GM08714 (cell line): ENCODE data around the gene CLDN8.

Source experiments
- H3K4me3 ChIP-seq: fragments of 200-500 bp; sonication (Bioruptor generic); 2 replicates; pipeline ENCODE4 v1.5.1; 2014; ENCODE audit warnings: mild to moderate bottlenecking, low read length, inconsistent platforms
- ZNF274 ChIP-seq: IDR thresholded peaks from 2 replicates; pipeline ENCODE4 v1.6.1; 2012; ENCODE audit warnings: mild to moderate bottlenecking, low read depth, low read length

CLDN8 gene

DNA sequence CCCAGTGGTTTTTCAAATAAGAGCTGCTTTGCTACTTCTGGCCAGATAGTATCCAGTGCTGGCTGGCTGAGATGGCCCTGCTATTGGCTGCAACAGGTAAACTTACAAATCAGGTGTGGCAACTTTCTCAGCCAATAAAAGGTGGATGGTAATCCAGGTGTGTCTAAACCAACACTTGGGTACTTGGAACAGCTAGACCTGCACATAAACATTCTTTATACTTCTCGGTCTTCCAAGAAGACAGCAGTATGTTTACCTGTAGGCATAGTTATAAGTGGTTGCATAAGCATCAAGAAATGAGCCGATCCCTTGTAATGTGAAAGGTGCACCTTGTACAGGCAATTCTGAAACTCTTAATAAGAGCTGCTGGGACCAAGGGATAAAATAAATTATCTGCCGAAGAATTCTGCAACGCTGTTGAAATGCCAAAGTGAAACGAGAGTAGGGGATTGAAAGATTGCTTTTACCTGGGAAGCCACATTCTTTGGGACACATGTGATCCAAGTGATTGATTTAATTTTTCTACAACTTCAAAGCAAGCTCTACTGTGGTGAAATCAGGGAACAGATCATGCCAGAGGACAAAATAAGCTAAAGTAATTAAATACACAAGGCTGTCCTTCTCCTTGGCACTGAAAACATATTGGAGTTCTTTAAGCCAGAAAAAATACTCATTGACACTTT, at the start of gene CLDN8:
Gene CLDN8, minus strand, starts transcription at position 57 of the 683 bp plus-strand sequence. CDS start 172 bp downstream, outside the sequence.
- no peak for TF ChIP-seq ZNF274
- H3K4me3 ChIP-seq, result no peak within 1 kb of the TSS

DNA sequence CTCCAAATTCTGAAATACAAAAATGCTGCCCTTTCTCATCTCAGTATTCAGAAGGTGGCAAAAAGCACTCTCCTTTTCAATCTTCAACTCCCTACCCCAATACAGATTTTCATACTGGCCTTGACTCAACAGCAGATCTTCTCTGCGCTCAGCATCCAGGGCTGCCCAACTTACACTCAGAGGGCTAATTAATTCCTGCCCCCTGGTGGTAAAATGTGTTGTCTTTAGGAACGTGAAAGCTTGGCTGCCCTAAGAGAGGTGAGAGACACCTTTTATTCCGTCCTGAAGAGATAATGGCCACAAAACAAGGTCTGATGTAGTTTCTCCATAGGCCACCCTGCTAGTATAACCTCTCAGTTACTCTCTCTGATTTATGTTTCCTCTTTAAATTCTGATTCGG, 41.9 kb upstream of the CLDN8 start:
- no peak overlapping the region for H3K4me3 ChIP-seq
- no peak for TF ChIP-seq ZNF274

DNA sequence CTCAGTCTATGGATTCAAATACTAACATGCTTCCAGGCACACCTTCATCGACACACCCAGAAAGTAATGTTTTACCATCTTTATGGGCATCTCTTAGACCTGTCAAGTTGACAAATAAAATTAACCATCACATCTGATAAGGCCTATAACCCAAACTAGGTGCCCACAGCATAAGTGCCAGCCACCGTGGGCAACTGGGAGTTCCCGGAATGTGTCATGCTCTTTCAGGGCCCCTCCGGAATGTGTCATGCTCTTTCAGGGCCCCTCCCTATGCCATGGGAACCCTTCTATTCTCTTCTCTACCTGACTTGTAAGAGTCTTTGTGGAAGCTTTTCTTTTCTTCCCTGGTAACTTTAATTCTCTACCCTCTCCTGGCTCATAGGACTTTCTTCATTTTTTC, 40.2 kb upstream of the CLDN8 start:
- TF ChIP-seq ZNF274, result no peak
- H3K4me3 ChIP-seq, result no peak overlapping the region

DNA sequence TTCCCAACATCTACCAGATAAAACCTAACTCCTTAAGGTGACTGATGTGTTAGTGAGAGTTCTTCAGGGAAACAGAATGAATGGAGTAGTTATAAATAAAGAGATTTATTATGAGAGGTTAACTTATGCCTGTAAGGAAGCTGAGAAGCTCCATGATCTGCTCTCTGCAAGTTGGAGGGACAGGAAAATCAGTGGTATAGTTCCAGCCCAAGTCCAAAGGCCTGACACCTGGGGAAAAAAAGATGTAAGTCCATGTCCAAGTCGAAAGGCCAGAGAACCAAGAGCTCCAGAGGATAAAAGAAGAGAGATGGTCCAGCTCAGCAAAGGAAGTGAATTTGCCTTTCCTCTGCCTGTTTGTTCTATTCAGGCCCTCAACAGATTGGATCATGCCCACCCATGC, 39.8 kb upstream of the CLDN8 start:
- H3K4me3 ChIP-seq, result no peak overlapping the region
- no peak for TF ChIP-seq ZNF274

DNA sequence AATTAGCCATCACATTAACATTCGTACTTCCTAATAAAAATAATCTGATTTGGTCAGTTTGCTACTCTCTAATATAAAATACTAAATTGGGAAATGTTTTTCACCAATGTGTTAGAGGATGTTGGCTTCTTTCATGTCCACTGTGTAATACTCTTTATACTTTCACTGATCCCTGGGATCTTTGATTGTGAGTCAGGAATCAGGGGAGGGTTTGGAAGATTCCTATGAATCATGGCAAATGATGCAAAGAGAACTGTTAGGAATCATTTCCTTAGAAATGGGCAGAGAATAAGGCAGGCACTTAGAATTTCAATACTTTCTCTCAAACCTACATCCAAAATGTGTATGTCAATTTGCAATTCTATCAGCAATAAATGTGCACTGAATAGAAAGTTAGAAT, 35.9 kb upstream of the CLDN8 start:
- no peak for TF ChIP-seq ZNF274
- no peak overlapping the region for H3K4me3 ChIP-seq

DNA sequence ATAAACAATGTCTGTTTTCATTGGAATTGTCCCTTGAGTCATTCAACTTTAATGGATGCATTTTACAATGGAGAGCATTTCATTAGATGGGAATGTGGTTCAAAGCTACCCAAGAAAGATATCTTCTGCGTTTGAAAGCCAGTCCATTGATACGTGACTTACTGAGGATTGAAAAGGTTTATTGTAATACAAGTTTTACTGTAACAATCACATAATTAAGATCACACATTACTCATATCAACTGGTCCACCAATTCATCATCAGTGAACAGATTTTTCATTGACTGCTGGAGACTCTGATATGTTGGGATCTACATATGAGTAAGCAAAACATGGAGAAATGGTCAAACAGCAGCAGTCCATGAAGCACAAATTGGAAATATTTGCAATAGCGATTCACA, 34.0 kb upstream of the CLDN8 start:
- no peak for TF ChIP-seq ZNF274
- no peak overlapping the region for H3K4me3 ChIP-seq

DNA sequence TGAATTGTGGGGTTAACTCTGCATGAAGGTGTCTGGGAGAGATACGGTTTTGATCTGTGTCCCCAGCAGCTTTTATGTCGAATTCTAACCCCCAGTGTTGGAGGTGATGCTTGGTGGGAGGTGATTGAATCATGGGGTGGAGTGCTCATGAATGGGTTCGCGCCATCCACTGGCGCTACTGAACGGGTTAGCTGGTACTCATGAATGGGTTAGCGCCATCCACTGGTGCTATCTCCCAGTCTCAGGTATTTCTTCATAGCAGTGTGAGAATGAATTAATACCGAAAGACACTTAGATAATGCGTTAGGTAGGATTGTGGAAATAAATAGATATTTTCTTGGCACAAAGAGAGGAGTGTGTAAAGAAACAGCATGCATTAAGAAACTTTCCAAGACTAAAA, 32.9 kb upstream of the CLDN8 start:
- H3K4me3 ChIP-seq, result no peak overlapping the region
- no peak for TF ChIP-seq ZNF274

DNA sequence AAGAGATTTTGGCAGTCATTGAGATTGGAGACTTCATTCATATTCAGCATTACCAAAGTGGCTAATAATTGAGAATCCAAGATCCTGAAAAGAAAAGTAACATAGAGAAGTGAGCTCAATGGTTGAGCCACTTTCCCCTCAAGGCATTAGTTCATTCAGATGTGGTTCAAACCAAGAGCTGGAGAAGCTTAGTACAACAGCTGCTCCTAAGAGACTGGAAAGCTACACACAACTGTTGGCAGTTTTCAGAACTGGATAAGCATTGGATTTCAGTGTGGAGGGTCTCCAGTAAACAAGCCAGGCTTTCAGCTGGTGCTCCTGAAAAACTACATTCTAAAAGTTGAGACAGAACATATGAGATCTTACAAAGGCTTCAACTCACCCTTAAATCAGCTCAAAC, 29.2 kb upstream of the CLDN8 start:
- no peak overlapping the region for H3K4me3 ChIP-seq
- TF ChIP-seq ZNF274, result no peak

DNA sequence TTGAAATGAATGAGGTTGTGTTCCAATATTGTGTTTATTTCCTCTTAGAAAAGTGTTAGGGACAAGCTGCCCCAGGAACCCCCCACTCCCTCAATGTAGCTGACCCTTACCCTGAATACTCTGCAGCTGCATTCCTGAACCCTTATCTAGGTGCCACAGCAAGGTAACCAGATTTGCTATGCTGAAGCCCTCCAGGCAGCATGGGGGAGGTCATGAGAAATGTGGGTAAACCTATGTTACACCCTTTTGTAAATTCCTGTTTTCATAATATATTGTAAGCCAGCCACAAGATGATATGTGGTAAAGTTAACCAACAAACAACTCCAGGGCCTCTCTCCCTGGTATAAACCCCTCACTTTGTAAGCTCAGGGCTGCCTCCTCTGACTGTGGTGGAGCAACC, 27.8 kb upstream of the CLDN8 start:
- no peak for TF ChIP-seq ZNF274
- H3K4me3 ChIP-seq, result no peak overlapping the region

DNA sequence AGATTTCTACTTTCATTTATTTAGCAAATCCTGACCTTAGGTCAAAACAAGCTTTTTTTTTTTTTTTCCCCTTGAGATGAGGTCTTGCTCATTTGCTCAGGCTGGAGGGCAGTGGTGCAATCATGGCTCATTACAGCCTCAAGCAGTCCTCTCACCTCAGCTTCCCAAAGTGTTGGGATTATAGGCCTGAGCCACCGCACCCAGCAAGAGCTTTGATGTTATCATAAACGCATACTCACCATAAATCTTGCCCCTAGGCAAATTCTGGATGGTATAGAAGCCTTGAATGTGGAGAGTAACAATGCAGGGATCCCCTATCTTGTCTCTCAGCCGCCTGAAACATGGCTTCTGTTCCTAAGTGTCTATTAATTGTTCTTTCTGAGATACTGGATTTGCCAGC, 24.8 kb upstream of the CLDN8 start:
- no peak overlapping the region for H3K4me3 ChIP-seq
- TF ChIP-seq ZNF274, result no peak

DNA sequence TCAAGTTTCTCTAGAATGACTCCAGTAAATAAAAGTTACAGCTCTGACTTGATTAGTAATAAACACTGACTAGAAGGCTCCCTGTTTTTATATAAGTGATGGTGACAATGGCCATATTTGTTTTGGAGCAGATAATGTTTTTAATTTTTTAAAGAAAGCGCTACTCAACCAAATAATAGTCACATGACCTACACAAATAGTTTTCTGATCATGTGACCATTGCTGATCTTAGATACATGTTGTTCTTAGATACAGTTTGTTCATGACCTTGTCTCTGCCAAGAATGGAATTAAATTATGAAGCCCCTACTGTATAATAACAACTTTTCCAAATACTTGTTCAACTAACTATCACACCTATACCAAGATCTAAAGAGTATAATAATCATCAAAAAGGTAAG, 22.3 kb upstream of the CLDN8 start:
- H3K4me3 ChIP-seq, result no peak overlapping the region
- TF ChIP-seq ZNF274, result no peak

DNA sequence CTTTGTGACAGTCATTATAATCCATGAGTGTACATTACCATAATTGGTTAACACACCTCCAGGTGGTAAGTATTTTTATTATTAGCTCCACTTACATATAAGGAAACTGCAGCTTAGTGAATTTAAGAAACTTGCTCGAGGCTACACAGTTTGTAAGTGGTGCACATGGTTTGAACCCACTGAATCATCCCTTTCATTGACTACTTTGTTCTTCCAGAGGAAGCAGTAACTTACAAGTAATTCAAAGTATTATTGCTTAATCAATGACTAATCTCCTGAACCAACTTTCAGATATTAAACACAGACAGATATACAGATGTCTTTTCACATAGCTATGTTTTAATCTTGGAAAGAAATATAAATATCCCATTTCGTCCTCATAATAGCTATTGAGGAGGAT, 18.7 kb upstream of the CLDN8 start:
- H3K4me3 ChIP-seq, result no peak overlapping the region
- no peak for TF ChIP-seq ZNF274

DNA sequence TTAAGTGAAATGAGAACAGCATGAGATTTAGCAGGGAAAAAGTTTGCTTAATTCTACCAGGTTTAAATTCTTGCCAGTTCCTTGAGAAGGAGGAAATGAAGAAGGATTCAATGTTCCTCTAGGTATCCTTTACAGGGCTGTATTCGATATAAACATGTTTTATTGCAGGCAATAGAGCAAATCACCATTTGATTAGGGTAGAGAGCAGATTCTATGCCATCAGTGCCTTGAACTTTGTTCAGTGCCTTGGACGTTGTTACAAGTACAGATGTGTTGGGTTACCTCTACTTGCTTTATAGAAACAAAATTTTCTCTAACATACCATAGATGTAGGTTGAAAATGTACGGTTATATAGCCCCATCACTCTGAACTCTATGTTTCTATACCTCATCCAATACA, 18.2 kb upstream of the CLDN8 start:
- H3K4me3 ChIP-seq, result no peak overlapping the region
- no peak for TF ChIP-seq ZNF274

DNA sequence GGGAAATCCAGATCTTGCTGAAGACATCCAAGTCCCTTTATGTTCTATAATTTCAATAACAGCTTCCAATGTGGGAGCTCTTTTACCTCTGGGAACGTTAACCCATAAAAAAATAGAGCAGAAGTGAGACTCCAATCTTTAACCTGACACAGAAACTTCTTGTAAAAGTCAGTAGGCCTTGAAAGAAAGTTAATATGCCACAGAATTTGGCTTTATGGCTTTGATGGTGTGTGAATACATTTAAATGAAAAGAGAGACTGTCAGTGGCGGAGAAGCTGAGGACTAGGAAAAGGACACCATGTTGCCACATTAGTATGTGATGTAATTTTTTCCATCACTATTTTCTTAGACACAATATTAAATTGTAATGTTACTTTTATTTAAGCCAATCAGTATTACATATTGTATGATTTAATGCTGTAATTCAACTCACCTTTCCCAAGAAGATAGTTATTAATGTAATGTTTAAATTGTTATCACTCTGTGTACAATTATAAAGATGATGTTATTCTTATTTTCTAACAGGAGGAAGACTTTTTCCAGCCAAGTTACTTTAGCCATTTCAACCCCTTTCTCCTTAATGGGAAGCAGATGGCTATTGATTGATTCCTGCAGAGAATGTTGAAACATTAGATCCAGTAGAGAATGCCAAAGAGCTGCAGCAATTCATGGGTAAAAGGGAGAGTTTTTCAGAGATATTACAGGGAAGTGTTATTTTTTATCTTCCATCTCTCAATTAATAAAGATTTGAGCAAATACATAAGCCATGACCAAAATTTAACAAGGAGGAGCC, 17.5 kb upstream of the CLDN8 start:
- TF ChIP-seq ZNF274, result no peak
- H3K4me3 ChIP-seq, result no peak overlapping the region

DNA sequence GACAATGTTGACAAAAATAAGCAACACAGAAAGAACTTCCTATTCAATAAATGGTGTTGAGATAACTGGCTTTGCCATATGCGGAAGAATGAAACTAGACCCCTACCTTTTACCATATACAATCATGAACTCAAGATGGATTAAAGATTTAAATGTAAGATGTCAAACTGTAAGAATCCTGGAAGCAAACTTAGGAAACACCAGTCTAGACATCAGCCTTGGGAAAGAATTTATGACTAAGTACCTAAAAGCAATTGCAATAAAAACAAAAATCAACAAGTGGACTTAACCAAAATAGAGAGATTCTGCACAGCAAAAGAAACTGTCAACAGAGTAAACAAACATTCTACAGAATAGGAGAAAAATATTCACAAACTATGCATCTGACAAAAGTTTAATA, 16.1 kb upstream of the CLDN8 start:
- no peak for TF ChIP-seq ZNF274
- H3K4me3 ChIP-seq, result no peak overlapping the region
